K562 (cell line): ENCODE measurements around the gene OPCML. TPM values are rescaled to one million over a fixed set of nuclear protein-coding genes. Genes with fewer than 3 reads are reported as not detected.

Source experiments
- ATAC-seq: fragments of 200-7000 bp; cut with Tn5 transposase; 3 replicates; pipeline ENCODE4 v1.9.1; 2020; ENCODE audit warnings: moderate library complexity
- BruUV-seq: library from RNA; stranded (reverse); fragments of 400-500 nt; replicated peaks from 2 replicates; lab custom pipeline; 2021; lab: Mats Ljungman, UMichigan
- CTCF ChIA-PET: fragments of 300-600 bp; formaldehyde crosslinking; extraction: SDS; loops from one replicate; lab custom pipeline; 2021; ENCODE audit warnings: low intra/inter-chr PET ratio; lab: Yijun Ruan, JAX
- POLR2A ChIA-PET: fragments of 300-600, 350-650 bp; sonication (Branson Sonifier 250); formaldehyde crosslinking; extraction: SDS; loops from one replicate; lab custom pipeline; 2021; ENCODE audit warnings: antibody characterized with exemption, inconsistent platforms; lab: Yijun Ruan, JAX
- DNase-seq, 4 experiments: peaks; one replicate each; pipeline versions ENCODE4 v3.0.0 to v3.0.0-alpha.2; 2011 to 2018; ENCODE audit warnings: low spot score in 3 of 4, mixed read lengths in 3 of 4; ENCODE audit errors: extremely low read depth in 1 of 4
- FAIRE-seq: peaks from 2 replicates; lab custom pipeline; 2011; peaks lifted over from hg19 to GRCh38; lab: Jason Lieb, UNC
- H2AFZ ChIP-seq: 2 replicates; pipeline ENCODE4 v1.6.0; 2011; ENCODE audit warnings: low read depth, low read length, control low read depth, inconsistent platforms
- H3K27ac ChIP-seq: fragments of 200-600 bp; 3 replicates; pipeline ENCODE4 v1.8.0; 2011; ENCODE audit warnings: low read depth, mild to moderate bottlenecking, control low read depth, inconsistent platforms, low read length, moderate library complexity, mixed read lengths; ENCODE audit errors: extremely low read depth
- H3K27me3 ChIP-seq, 2 experiments: fragments of 300-600 bp in 1 of 2; 2 replicates in 1 of 2; 3 replicates in 1 of 2; pipeline versions ENCODE4 v1.6.0 to v1.8.0; 2011; ENCODE audit warnings: inconsistent platforms in 2 of 2, low read length in 2 of 2, mild to moderate bottlenecking in 1 of 2, mixed read lengths in 1 of 2, moderate library complexity in 1 of 2; ENCODE audit not compliant: control insufficient read depth in 2 of 2, insufficient read depth in 2 of 2
- H3K36me3 ChIP-seq: fragments of 300-600 bp; 3 replicates; pipeline ENCODE4 v1.8.0; 2011; ENCODE audit warnings: mild to moderate bottlenecking, low read length, inconsistent platforms; ENCODE audit not compliant: control insufficient read depth, insufficient read depth
- H3K4me1 ChIP-seq, 2 experiments: fragments of 200-600 bp in 1 of 2; replicated peaks in 1 of 2; 2 replicates in 1 of 2; 3 replicates in 1 of 2; pipeline versions ENCODE4 v1.5.1 to v1.8.0; 2011; ENCODE audit warnings: inconsistent platforms in 2 of 2, low read length in 2 of 2, mild to moderate bottlenecking in 1 of 2, mixed read lengths in 1 of 2, moderate library complexity in 1 of 2; ENCODE audit not compliant: control insufficient read depth in 2 of 2, insufficient read depth in 2 of 2
- H3K4me2 ChIP-seq: 2 replicates; pipeline ENCODE4 v1.6.1; 2011; ENCODE audit warnings: low read length, control low read depth, inconsistent platforms, mixed read lengths; ENCODE audit not compliant: insufficient read depth
- H3K4me3 ChIP-seq: fragments of 200-600 bp; sonication (generic), shearing (Covaris generic); 2 replicates; pipeline ENCODE4 v1.5.1; 2016; ENCODE audit warnings: control low read depth, inconsistent platforms
- H3K79me2 ChIP-seq: fragments of 200-600 bp; 3 replicates; pipeline ENCODE4 v1.8.0; 2011; ENCODE audit warnings: low read length, inconsistent platforms; ENCODE audit not compliant: control insufficient read depth, insufficient read depth
- H3K9ac ChIP-seq, 2 experiments: 2 replicates each; pipeline versions ENCODE4 v1.6.0 to v1.6.1; 2011; ENCODE audit warnings: low read depth in 2 of 2, low read length in 2 of 2, control low read depth in 1 of 2, inconsistent platforms in 1 of 2, mild to moderate bottlenecking in 1 of 2, mixed read lengths in 1 of 2; ENCODE audit not compliant: insufficient read depth in 1 of 2
- H3K9me1 ChIP-seq: one replicate; pipeline ENCODE4 v1.6.0; 2011; ENCODE audit warnings: inconsistent platforms, mild to moderate bottlenecking, low read length, moderate library complexity; ENCODE audit not compliant: control insufficient read depth, insufficient read depth
- H3K9me3 ChIP-seq: replicated peaks from 2 replicates; pipeline ENCODE4 v1.5.1; 2011; ENCODE audit warnings: low read depth, low read length, inconsistent platforms; ENCODE audit not compliant: control insufficient read depth, insufficient read depth
- H4K20me1 ChIP-seq: replicated peaks from 2 replicates; pipeline ENCODE4 v1.6.1; 2011; ENCODE audit warnings: low read length, inconsistent platforms, mixed read lengths; ENCODE audit not compliant: control insufficient read depth, insufficient read depth
- ATF2 ChIP-seq: sonication (generic); formaldehyde crosslinking; IDR thresholded peaks from 2 replicates; pipeline ENCODE4 v1.8.1; 2022; ENCODE audit warnings: missing genetic modification reagents
- CGGBP1 ChIP-seq: fragments of 250-450 bp; sonication (Bioruptor Pico); IDR thresholded peaks from 2 replicates; pipeline ENCODE4 v1.9.0; 2021; ENCODE audit warnings: mild to moderate bottlenecking
- HNRNPLL ChIP-seq: fragments of 200-400 bp; formaldehyde crosslinking; IDR thresholded peaks from 2 replicates; pipeline ENCODE4 v1.6.1; 2017; ENCODE audit warnings: low read length, low read depth, mild to moderate bottlenecking; ENCODE audit not compliant: poor library complexity, severe bottlenecking
- KDM2B ChIP-seq: fragments of 250-450 bp; sonication (Bioruptor Pico); IDR thresholded peaks from 2 replicates; pipeline ENCODE4 v1.8.0; 2021; ENCODE audit warnings: mild to moderate bottlenecking, moderate library complexity
- MEF2A ChIP-seq: IDR thresholded peaks from 2 replicates; pipeline ENCODE4 v1.6.1; 2011; ENCODE audit warnings: low read depth, mild to moderate bottlenecking, low read length, moderate library complexity; ENCODE audit not compliant: control insufficient read depth
- MTA2 ChIP-seq: fragments of 450-650 bp; IDR thresholded peaks from 2 replicates; pipeline ENCODE4 v1.6.1; 2016; ENCODE audit warnings: low read depth
- NCOA4 ChIP-seq: fragments of 450-650 bp; IDR thresholded peaks from 2 replicates; pipeline ENCODE4 v1.6.1; 2018; ENCODE audit warnings: mild to moderate bottlenecking; ENCODE audit not compliant: partially characterized antibody
- NRF1 ChIP-seq, 2 experiments: fragments of 450-650 bp; IDR thresholded peaks in 1 of 2; conservative IDR thresholded peaks in 1 of 2; 2 replicates each; pipeline ENCODE4 v1.6.1; 2014; ENCODE audit warnings: mild to moderate bottlenecking in 2 of 2
- RBM25 ChIP-seq: fragments of 200-400 bp; formaldehyde crosslinking; IDR thresholded peaks from 2 replicates; pipeline ENCODE4 v1.6.1; 2018; ENCODE audit warnings: low read length, low read depth, moderate library complexity; ENCODE audit not compliant: severe bottlenecking
- RFX1 ChIP-seq: fragments of 450-650 bp; IDR thresholded peaks from 2 replicates; pipeline ENCODE4 v1.6.1; 2016; ENCODE audit warnings: mild to moderate bottlenecking, moderate library complexity
- XRCC5 ChIP-seq: fragments of 200-400 bp; formaldehyde crosslinking; IDR thresholded peaks from 2 replicates; pipeline ENCODE4 v1.6.1; 2017; ENCODE audit warnings: low read depth, mild to moderate bottlenecking, low read length
- ZNF347 ChIP-seq: fragments of 450-650 bp; formaldehyde crosslinking; IDR thresholded peaks from 2 replicates; pipeline ENCODE4 v1.4.0; 2020; ENCODE audit warnings: low read depth, mild to moderate bottlenecking, moderate library complexity
- ZNF778 ChIP-seq: fragments of 450-650 bp; formaldehyde crosslinking; IDR thresholded peaks from 2 replicates; pipeline ENCODE4 v1.4.0; 2020; ENCODE audit warnings: mild to moderate bottlenecking, moderate library complexity
- WGBS: fragments of 100-300 bp; shearing (Covaris generic); methylation state at CpG from one replicate; pipeline ENCODE4 v1.1.6; 2016; ENCODE audit warnings: low coverage, mixed read lengths; ENCODE audit not compliant: insufficient coverage; ENCODE audit errors: missing lambda C conversion rate; 5-methylcytosine and 5-hydroxymethylcytosine counted together
- in situ Hi-C: fragments of 300-500 bp; cut with MboI; formaldehyde crosslinking; loops from 4 replicates; pipeline ENCODE4 v1.15.0; 2018; ENCODE audit warnings: inconsistent platforms, mixed read lengths
- intact Hi-C: fragments of 100-400 bp; cut with micrococcal nuclease; formaldehyde crosslinking; loops from 2 replicates; pipeline ENCODE4 v1.14.2; 2022
- polyA plus RNA-seq, 8 experiments: library from polyadenylated mRNA; depleted of rRNA in 4 of 8; stranded (reverse) in 5 of 8; unstranded in 3 of 8; fragments of >200 nt; fragmentation: Nextera tagmentation in 2 of 8; fragmentation: Illumina TruSeq in 1 of 8; extraction: Ambion mirVana in 2 of 8; extraction: Trizol in 1 of 8; gene quantifications; 2 replicates each; pipeline versions ENCODE4 v1.2.1 to v1.2.3, GENCODE V29; 2011 to 2014; ENCODE audit warnings: inconsistent platforms in 1 of 8, missing spikeins in 1 of 8
- total RNA-seq, 7 experiments: library from RNA; depleted of rRNA in 6 of 7; stranded (reverse); fragments of >200 nt in 6 of 7; fragmentation: Illumina TruSeq in 2 of 7; extraction: Trizol in 2 of 7; gene quantifications; 2 replicates each; pipeline versions ENCODE4 v1.2.1 to v1.2.3, GENCODE V29; 2011 to 2021; ENCODE audit warnings: low replicate concordance in 1 of 7
- TF ChIP-seq, protein P1 (sequence below): fragments of 450-650 bp; formaldehyde crosslinking; conservative IDR thresholded peaks from 2 replicates; pipeline ENCODE4 v1.4.0; 2022; ENCODE audit warnings: mild to moderate bottlenecking, missing genetic modification characterization

Gene OPCML
- total and polyA plus RNA-seq, 9 of the 15 experiments (the other 6 are each of a cell fraction or from before 2014, with no cell fraction given), result not detected

- Histone ChIP-seq H3K36me3 (no peaks in the 10 kb centered on the region), H2AFZ (no peak overlapping the region), H3K4me3 (no peak overlapping the region), H3K4me1 (no peaks in the 10 kb centered on the region), H4K20me1 (no peaks in the 10 kb centered on the region), H3K79me2 (no peaks in the 10 kb centered on the region), H3K4me2 (no peak overlapping the region), H3K9me3 (no peaks in the 10 kb centered on the region), H3K27ac (no peak overlapping the region), H3K9me1 (no peaks in the 10 kb centered on the region), H3K9ac (no peak overlapping the region), H3K27me3 (no peaks in the 10 kb centered on the region)
- TF ChIP-seq XRCC5 (no peak), MEF2A (no peak), ZNF778 (CRISPR knock-in tag) (no peak), NRF1 (conservative IDR thresholded peaks at IDR 0.05 in 1 of 2, IDR thresholded peaks at IDR 0.05 in 1 of 2) (no peak), KDM2B (CRISPR knock-in tag) (no peak)
- ChIA-PET POLR2A (no interaction called here), CTCF (no interaction called here)
- WGBS, result 3% methylated on average over 9 of the region's 9 CpGs
- intact Hi-C loops (no loop called here), in situ Hi-C loops (no loop called here)
- FAIRE-seq, result no peak
- no peak for ATAC-seq
- DNase-seq, result no peak
- BruUV-seq, result no TSS peak
These were observed 297.4 kb downstream of the OPCML start for GRCh38 chr11:133234883-133235282.

DNA sequence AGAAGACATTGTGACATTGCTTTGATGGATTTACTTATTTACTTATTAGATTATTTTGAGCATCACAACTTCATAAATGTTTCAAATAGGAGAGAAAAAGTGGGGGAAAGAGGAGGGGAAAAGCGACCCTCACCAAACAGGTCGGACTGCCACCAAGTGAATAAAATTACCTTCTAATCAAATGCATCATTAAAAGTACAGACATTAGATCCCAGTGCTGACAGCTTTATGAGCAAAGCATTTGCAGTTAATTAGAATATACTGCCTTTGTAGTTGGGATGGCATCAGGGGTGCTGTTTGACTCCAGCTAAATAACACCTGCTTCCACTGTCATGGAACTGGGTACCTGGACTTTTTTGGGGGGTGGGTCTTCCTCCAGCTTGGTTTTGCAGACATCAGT is 299.6 kb downstream of the OPCML start:
- intact Hi-C loops (no loop called here), in situ Hi-C loops (no loop called here)
- WGBS, result 0% methylated on average over 2 of the region's 2 CpGs
- Histone ChIP-seq H2AFZ (no peak overlapping the region), H4K20me1 (no peaks in the 10 kb centered on the region), H3K4me1 (no peaks in the 10 kb centered on the region), H3K27ac (no peak overlapping the region), H3K27me3 (no peaks in the 10 kb centered on the region), H3K9me1 (no peaks in the 10 kb centered on the region), H3K4me2 (no peak overlapping the region), H3K4me3 (no peak overlapping the region), H3K9me3 (no peaks in the 10 kb centered on the region), H3K36me3 (no peaks in the 10 kb centered on the region), H3K9ac (no peak overlapping the region), H3K79me2 (no peaks in the 10 kb centered on the region)
- ChIA-PET POLR2A (no interaction called here), CTCF (no interaction called here)
- no peak for ATAC-seq
- no peak for DNase-seq
- no peak for FAIRE-seq
- no TSS peak for BruUV-seq
- no peak for TF ChIP-seq RFX1
- TF ChIP-seq RBM25, result no peak
- TF ChIP-seq, protein P1, sequence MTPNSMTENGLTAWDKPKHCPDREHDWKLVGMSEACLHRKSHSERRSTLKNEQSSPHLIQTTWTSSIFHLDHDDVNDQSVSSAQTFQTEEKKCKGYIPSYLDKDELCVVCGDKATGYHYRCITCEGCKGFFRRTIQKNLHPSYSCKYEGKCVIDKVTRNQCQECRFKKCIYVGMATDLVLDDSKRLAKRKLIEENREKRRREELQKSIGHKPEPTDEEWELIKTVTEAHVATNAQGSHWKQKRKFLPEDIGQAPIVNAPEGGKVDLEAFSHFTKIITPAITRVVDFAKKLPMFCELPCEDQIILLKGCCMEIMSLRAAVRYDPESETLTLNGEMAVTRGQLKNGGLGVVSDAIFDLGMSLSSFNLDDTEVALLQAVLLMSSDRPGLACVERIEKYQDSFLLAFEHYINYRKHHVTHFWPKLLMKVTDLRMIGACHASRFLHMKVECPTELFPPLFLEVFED (CRISPR knock-in tag), result no peak
- no peak for TF ChIP-seq ATF2 (CRISPR knock-in tag)
- no peak for TF ChIP-seq ZNF347
- TF ChIP-seq NCOA4, result no peak
- no peak for TF ChIP-seq HNRNPLL
- no peak for TF ChIP-seq CGGBP1 (CRISPR knock-in tag)
- no peak for TF ChIP-seq MTA2
